ENCODE data around the gene SANBR. TPM values are rescaled to one million over a fixed set of nuclear protein-coding genes. Genes with fewer than 3 reads are reported as not detected.

SANBR gene
- total and polyA plus RNA-seq, 2 of the 13 experiments (the other 11 are each of a cell fraction or from before 2014, with no cell fraction given) = 9.8 to 20.9 TPM

- TF ChIP-seq LRRFIP1 (CRISPR knock-in tag; conservative IDR thresholded peaks at IDR 0.05) (no peak), SIX1 (CRISPR knock-in tag; IDR thresholded peaks at IDR 0.05; ENCODE audit: borderline replicate concordance) (0 out of 2 replicates have a peak, but pooled peaks have one; percentile 1), MAX (IDR thresholded peaks at IDR 0.05) (peak; percentile 56; the same call in 1 of the 2 replicates), CREB3 (CRISPR knock-in tag; IDR thresholded peaks at IDR 0.05) (peak; percentile 87), ZNF552 (CRISPR knock-in tag; IDR thresholded peaks at IDR 0.05; ENCODE audit: borderline replicate concordance) (0 out of 2 replicates have a peak, but pooled peaks have one; percentile 21), PAXIP1 (CRISPR knock-in tag; conservative IDR thresholded peaks at IDR 0.05) (peak; percentile 62; the same call in 1 of the 2 replicates), ZNF343 (CRISPR knock-in tag; IDR thresholded peaks at IDR 0.05) (no peak), ZNF775 (CRISPR knock-in tag; IDR thresholded peaks at IDR 0.05; ENCODE audit: borderline replicate concordance) (0 out of 2 replicates have a peak, but pooled peaks have one; percentile 2), ZNF543 (CRISPR knock-in tag; IDR thresholded peaks at IDR 0.05) (no peak), ZNF331 (CRISPR knock-in tag; IDR thresholded peaks at IDR 0.05) (no peak), ZNF788 (CRISPR knock-in tag; IDR thresholded peaks at IDR 0.05; ENCODE audit: borderline replicate concordance) (no peak), MXI1 (IDR thresholded peaks at IDR 0.05; ENCODE audit: borderline replicate concordance, low read depth, low read length) (no peak), CHCHD3 (CRISPR knock-in tag; IDR thresholded peaks at IDR 0.05) (no peak), BRF2 (CRISPR knock-in tag; IDR thresholded peaks at IDR 0.05) (no peak), ZNF333 (CRISPR knock-in tag; IDR thresholded peaks at IDR 0.05; ENCODE audit: borderline replicate concordance) (no peak), MLXIP (CRISPR knock-in tag; IDR thresholded peaks at IDR 0.05; ENCODE audit: borderline replicate concordance) (peak; percentile 16; the same call in 1 of the 2 replicates), STAT5B (CRISPR knock-in tag; IDR thresholded peaks at IDR 0.05) (0 out of 2 replicates have a peak, but pooled peaks have one; percentile 49), POLR2AphosphoS5 (IDR thresholded peaks at IDR 0.05; ENCODE audit: low read depth, low read length) (peak; percentile 90)
These were observed 47.3 kb upstream of the SANBR start (continued) for GRCh38 chr2:61018318-61018755.
